HepG2 (cell line): ENCODE results near the gene NHERF2. TPM values are rescaled to one million over a fixed set of nuclear protein-coding genes. Genes with fewer than 3 reads are reported as not detected.

Experiments
- CBX1 ChIP-seq: IDR thresholded peaks from one replicate; pipeline ENCODE4 v1.6.1; 2016; ENCODE audit warnings: antibody characterized with exemption, low read depth
- CHCHD3 ChIP-seq: sonication (generic); formaldehyde crosslinking; IDR thresholded peaks from 2 replicates; pipeline ENCODE4 v1.8.0; 2022; ENCODE audit warnings: mild to moderate bottlenecking, missing genetic modification reagents, moderate library complexity
- EED ChIP-seq: sonication (generic); formaldehyde crosslinking; IDR thresholded peaks from 2 replicates; pipeline ENCODE4 v1.5.0; 2020; ENCODE audit warnings: mild to moderate bottlenecking, missing genetic modification reagents
- HES4 ChIP-seq: sonication (generic); formaldehyde crosslinking; IDR thresholded peaks from 2 replicates; pipeline ENCODE4 v1.9.0; 2021; ENCODE audit warnings: mild to moderate bottlenecking, missing genetic modification reagents, borderline replicate concordance
- IRF2 ChIP-seq: IDR thresholded peaks from 2 replicates; pipeline ENCODE4 v1.6.1; 2018; ENCODE audit warnings: missing genetic modification reagents, missing compliant biosample characterization
- MBD4 ChIP-seq: IDR thresholded peaks from 2 replicates; pipeline ENCODE4 v1.6.1; 2012; ENCODE audit warnings: low read length, inconsistent platforms, borderline replicate concordance
- PITX1 ChIP-seq: sonication (generic); formaldehyde crosslinking; IDR thresholded peaks from 2 replicates; pipeline ENCODE4 v1.5.1; 2020; ENCODE audit warnings: mild to moderate bottlenecking, missing genetic modification reagents
- SALL2 ChIP-seq: sonication (generic); formaldehyde crosslinking; IDR thresholded peaks from 2 replicates; pipeline ENCODE4 v1.8.1; 2023; ENCODE audit warnings: mild to moderate bottlenecking, missing genetic modification reagents, inconsistent platforms
- TAF1 ChIP-seq: sonication (generic); formaldehyde crosslinking; IDR thresholded peaks from 2 replicates; pipeline ENCODE4 v1.4.0; 2020; ENCODE audit warnings: missing genetic modification reagents
- ZBTB25 ChIP-seq: IDR thresholded peaks from 2 replicates; pipeline ENCODE4 v1.6.1; 2018; ENCODE audit warnings: missing genetic modification reagents
- ZFP41 ChIP-seq: sonication (generic); formaldehyde crosslinking; IDR thresholded peaks from 2 replicates; pipeline ENCODE4 v1.4.0; 2020; ENCODE audit warnings: mild to moderate bottlenecking, missing genetic modification reagents, borderline replicate concordance
- ZNF207 ChIP-seq: fragments of 450-650 bp; IDR thresholded peaks from 2 replicates; pipeline ENCODE4 v1.6.1; 2016; ENCODE audit warnings: antibody characterized with exemption, borderline replicate concordance
- ZNF230 ChIP-seq: sonication (generic); formaldehyde crosslinking; IDR thresholded peaks from 2 replicates; pipeline ENCODE4 v1.4.0; 2020; ENCODE audit warnings: mild to moderate bottlenecking, missing genetic modification reagents
- ZNF407 ChIP-seq: sonication (generic); formaldehyde crosslinking; IDR thresholded peaks from one replicate; pipeline ENCODE4 v1.5.1; 2020; ENCODE audit warnings: mild to moderate bottlenecking, missing genetic modification reagents; ENCODE audit errors: not compliant biosample characterization
- polyA plus RNA-seq, 8 experiments: library from polyadenylated mRNA; depleted of rRNA in 3 of 8; stranded (reverse) in 7 of 8; unstranded in 1 of 8; fragments of >200 nt; fragmentation: Illumina TruSeq in 4 of 8; extraction: Trizol in 4 of 8; gene quantifications; 2 replicates each; pipeline versions ENCODE4 v1.2.1 to v1.2.3, GENCODE V29; 2011 to 2016; ENCODE audit warnings: low read depth in 4 of 8, missing spikeins in 1 of 8, mixed read lengths in 1 of 8; ENCODE audit not compliant: insufficient read depth in 1 of 8
- total RNA-seq, 5 experiments: library from RNA; depleted of rRNA; stranded (reverse); fragments of >200 nt; fragmentation: Illumina TruSeq; extraction: Trizol; gene quantifications; 2 replicates each; pipeline ENCODE4 v1.2.3, GENCODE V29; 2016; ENCODE audit warnings: low read depth in 1 of 5

NHERF2 gene
- total and polyA plus RNA-seq, 2 of the 13 experiments (the other 11 are each of a cell fraction or from before 2014, with no cell fraction given), result 23.7 to 39.3 TPM

- TF ChIP-seq TAF1 (CRISPR knock-in tag) (no peak; the same call in 1 of the 2 replicates), CHCHD3 (CRISPR knock-in tag) (no peak), CBX1 (no peak), ZBTB25 (CRISPR knock-in tag) (no peak), ZNF230 (no peak), HES4 (CRISPR knock-in tag) (no peak), ZNF207 (no peak), SALL2 (no peak), PITX1 (no peak), MBD4 (no peak), EED (no peak), IRF2 (no peak), ZFP41 (CRISPR knock-in tag) (no peak), ZNF407 (CRISPR knock-in tag) (no peak)
Measured at GRCh38 chr16:2033057-2033908, 6.6 kb downstream of the NHERF2 start (continued).
